ENCODE results near the gene STK4.
"Not testable (repeated sequence)": the region's sequence is repeated elsewhere in the genome, so short reads cannot be mapped to it uniquely, and the experiment has no call there.

The STK4 gene

GRCh38 chr20:45056473-45057173 lies 90.3 kb downstream of the STK4 start:
- no peak for DNase-seq (ENCODE audit: low spot score)

GRCh38 chr20:45058168-45058850 lies 92.0 kb downstream of the STK4 start:
- no peak for DNase-seq (ENCODE audit: low spot score)

GRCh38 chr20:45059022-45059728 lies 92.9 kb downstream of the STK4 start:
- peak; percentile 34 for DNase-seq (ENCODE audit: low spot score)

- no peak for DNase-seq (ENCODE audit: low spot score)
Measured at GRCh38 chr20:45060294-45060693, 94.0 kb downstream of the STK4 start.

- DNase-seq (ENCODE audit: low spot score) = peak; percentile 64
Measured at GRCh38 chr20:45061244-45061643, 94.9 kb downstream of the STK4 start.

- not testable (repeated sequence) for DNase-seq (ENCODE audit: low spot score)
Measured at GRCh38 chr20:45063107-45063506, 96.8 kb downstream of the STK4 start.

- DNase-seq (ENCODE audit: low spot score) = no peak
Measured at GRCh38 chr20:45064812-45065211, 98.5 kb downstream of the STK4 start.

- no peak for DNase-seq (ENCODE audit: low spot score)
Measured at GRCh38 chr20:45066372-45066771, 100.1 kb downstream of the STK4 start.

- no peak for DNase-seq (ENCODE audit: low spot score)
Measured at GRCh38 chr20:45067087-45067486, 100.8 kb downstream of the STK4 start.

GRCh38 chr20:45067558-45067957 lies 101.2 kb downstream of the STK4 start:
- no peak for DNase-seq (ENCODE audit: low spot score)

GRCh38 chr20:45069261-45069660 lies 102.9 kb downstream of the STK4 start:
- no peak for DNase-seq (ENCODE audit: low spot score)

- no peak for DNase-seq (ENCODE audit: low spot score)
Measured at GRCh38 chr20:45070932-45071632, 104.8 kb downstream of the STK4 start.

GRCh38 chr20:45072066-45072465 lies 105.8 kb downstream of the STK4 start:
- DNase-seq (ENCODE audit: low spot score) = no peak

GRCh38 chr20:45073221-45073620 lies 106.9 kb downstream of the STK4 start:
- no peak for DNase-seq (ENCODE audit: low spot score)

GRCh38 chr20:45077559-45077958 lies 111.2 kb downstream of the STK4 start:
- no peak for DNase-seq (ENCODE audit: low spot score)

GRCh38 chr20:45080867-45081624 lies 114.7 kb downstream of the STK4 start:
- DNase-seq (ENCODE audit: low spot score) = no peak

- DNase-seq (ENCODE audit: low spot score) = no peak
Measured at GRCh38 chr20:45082468-45082867, 116.2 kb downstream of the STK4 start.

- no peak for DNase-seq (ENCODE audit: low spot score)
Measured at GRCh38 chr20:45083127-45083526, 116.8 kb downstream of the STK4 start.

- DNase-seq (ENCODE audit: low spot score) = no peak
Measured at GRCh38 chr20:45085289-45085688, 119.0 kb downstream of the STK4 start.

GRCh38 chr20:45085867-45086266 lies 119.6 kb downstream of the STK4 start:
- no peak for DNase-seq (ENCODE audit: low spot score)

- no peak for DNase-seq (ENCODE audit: low spot score)
Measured at GRCh38 chr20:45087097-45087790, 120.9 kb downstream of the STK4 start.

All from kidney capillary endothelial cell (primary cell).